H9 (cell line): ENCODE results near the gene GPLD1. TPM values are rescaled to one million over a fixed set of nuclear protein-coding genes. Genes with fewer than 3 reads are reported as not detected.

Source experiments
- DNase-seq: peaks from one replicate; pipeline ENCODE4 v3.0.0-alpha.2; 2017
- H2AFZ ChIP-seq: one replicate; pipeline ENCODE4 v1.6.1; 2013; ENCODE audit warnings: mild to moderate bottlenecking, low read length, control low read depth, moderate library complexity
- H2AK5ac ChIP-seq: 2 replicates; pipeline ENCODE4 v1.6.1; 2013; ENCODE audit warnings: low read length, control low read depth, mixed read lengths; ENCODE audit not compliant: insufficient read length
- H2BK120ac ChIP-seq: one replicate; pipeline ENCODE4 v1.6.1; 2013; ENCODE audit warnings: low read depth, mild to moderate bottlenecking, low read length, control low read depth, inconsistent platforms; ENCODE audit not compliant: poor library complexity, severe bottlenecking
- H2BK12ac ChIP-seq: 2 replicates; pipeline ENCODE4 v1.6.1; 2013; ENCODE audit warnings: low read length, control low read depth, mixed read lengths, low read depth; ENCODE audit not compliant: insufficient read length
- H2BK15ac ChIP-seq: 2 replicates; pipeline ENCODE4 v1.6.1; 2013; ENCODE audit warnings: low read depth, low read length, control low read depth
- H2BK20ac ChIP-seq: one replicate; pipeline ENCODE4 v1.6.1; 2013; ENCODE audit warnings: low read depth, mild to moderate bottlenecking, low read length, control low read depth, inconsistent platforms; ENCODE audit not compliant: poor library complexity, severe bottlenecking
- H2BK5ac ChIP-seq: 2 replicates; pipeline ENCODE4 v1.6.1; 2013; ENCODE audit warnings: low read length, control low read depth, mixed read lengths; ENCODE audit not compliant: insufficient read length
- H3K14ac ChIP-seq: 2 replicates; pipeline ENCODE4 v1.6.1; 2013; ENCODE audit warnings: low read length, control low read depth; ENCODE audit not compliant: insufficient read depth
- H3K18ac ChIP-seq: 2 replicates; pipeline ENCODE4 v1.6.1; 2013; ENCODE audit warnings: low read depth, mild to moderate bottlenecking, mixed read lengths, low read length, control low read depth; ENCODE audit not compliant: insufficient read length
- H3K23ac ChIP-seq: 2 replicates; pipeline ENCODE4 v1.6.1; 2013; ENCODE audit warnings: low read length, control low read depth, mixed read lengths, low read depth; ENCODE audit not compliant: insufficient read length
- H3K23me2 ChIP-seq: 2 replicates; pipeline ENCODE4 v1.6.1; 2013; ENCODE audit warnings: low read depth, mild to moderate bottlenecking, mixed read lengths, low read length, control low read depth; ENCODE audit not compliant: insufficient read length, poor library complexity, severe bottlenecking
- H3K27ac ChIP-seq: 2 replicates; pipeline ENCODE4 v1.5.1; 2013; ENCODE audit warnings: low read length, control low read depth, mixed read lengths, low read depth; ENCODE audit not compliant: insufficient read length
- H3K27me3 ChIP-seq: 2 replicates; pipeline ENCODE4 v1.6.1; 2013; ENCODE audit warnings: low read length, control low read depth, inconsistent platforms; ENCODE audit not compliant: insufficient read depth
- H3K4ac ChIP-seq: 2 replicates; pipeline ENCODE4 v1.6.1; 2013; ENCODE audit warnings: low read depth, mild to moderate bottlenecking, control low read depth, inconsistent platforms, low read length, moderate library complexity
- H3K4me1 ChIP-seq: 2 replicates; pipeline ENCODE4 v1.6.1; 2013; ENCODE audit warnings: low read length, control low read depth, inconsistent platforms; ENCODE audit not compliant: insufficient read depth
- H3K4me2 ChIP-seq: 2 replicates; pipeline ENCODE4 v1.6.1; 2013; ENCODE audit warnings: low read length, control low read depth, mixed read lengths; ENCODE audit not compliant: insufficient read length, insufficient read depth
- H3K56ac ChIP-seq: 2 replicates; pipeline ENCODE4 v1.6.1; 2013; ENCODE audit warnings: low read depth, mild to moderate bottlenecking, mixed read lengths, low read length, control low read depth; ENCODE audit not compliant: insufficient read length
- H3K79me1 ChIP-seq: 2 replicates; pipeline ENCODE4 v1.6.1; 2013; ENCODE audit warnings: low read depth, mild to moderate bottlenecking, moderate library complexity, low read length, control low read depth, inconsistent platforms; ENCODE audit not compliant: insufficient read depth, poor library complexity, severe bottlenecking
- H3K79me2 ChIP-seq: 2 replicates; pipeline ENCODE4 v1.6.1; 2013; ENCODE audit warnings: low read length, control low read depth, inconsistent platforms; ENCODE audit not compliant: insufficient read depth
- H3K9ac ChIP-seq: 2 replicates; pipeline ENCODE4 v1.6.1; 2013; ENCODE audit warnings: low read length, control low read depth, mixed read lengths; ENCODE audit not compliant: insufficient read length; ENCODE audit errors: extremely low read depth
- H3K9me3 ChIP-seq: one replicate; pipeline ENCODE4 v1.6.1; 2013; ENCODE audit warnings: low read depth, low read length, inconsistent platforms; ENCODE audit not compliant: control insufficient read depth
- H3T11ph ChIP-seq: one replicate; pipeline ENCODE4 v1.6.1; 2013; ENCODE audit warnings: mild to moderate bottlenecking, low read length, control low read depth, inconsistent platforms
- H4K20me1 ChIP-seq: one replicate; pipeline ENCODE4 v1.6.1; 2013; ENCODE audit not compliant: control insufficient read depth, insufficient read length, insufficient read depth
- H4K5ac ChIP-seq: 2 replicates; pipeline ENCODE4 v1.6.1; 2013; ENCODE audit warnings: low read depth, mild to moderate bottlenecking, mixed read lengths, low read length, control low read depth; ENCODE audit not compliant: insufficient read length
- H4K8ac ChIP-seq: replicated peaks from 2 replicates; pipeline ENCODE4 v1.6.1; 2013; ENCODE audit warnings: low read length, control low read depth, mixed read lengths, low read depth; ENCODE audit not compliant: insufficient read length
- H4K91ac ChIP-seq: 2 replicates; pipeline ENCODE4 v1.6.1; 2013; ENCODE audit warnings: low read depth, mild to moderate bottlenecking, moderate library complexity, mixed read lengths, low read length, control low read depth; ENCODE audit not compliant: insufficient read length
- H3K27ac Mint-ChIP-seq, 3 experiments: 2 replicates in 2 of 3; 3 replicates in 1 of 3; pipeline ENCODE4 v1.8.0; 2020 to 2021; ENCODE audit warnings: mixed read lengths in 3 of 3, mild to moderate bottlenecking in 1 of 3, moderate library complexity in 1 of 3
- H3K27me3 Mint-ChIP-seq: 2 replicates; pipeline ENCODE4 v1.8.0; 2021; ENCODE audit warnings: low read depth, mild to moderate bottlenecking, moderate library complexity, mixed read lengths
- H3K36me3 Mint-ChIP-seq, 3 experiments: 2 replicates in 2 of 3; 3 replicates in 1 of 3; pipeline ENCODE4 v1.8.0; 2020 to 2021; ENCODE audit warnings: low read depth in 3 of 3, mixed read lengths in 3 of 3; ENCODE audit not compliant: insufficient read depth in 1 of 3
- H3K4me1 Mint-ChIP-seq, 2 experiments: 2 replicates each; pipeline ENCODE4 v1.8.0; 2020; ENCODE audit warnings: mixed read lengths in 2 of 2
- H3K4me3 Mint-ChIP-seq, 2 experiments: 2 replicates in 1 of 2; 3 replicates in 1 of 2; pipeline ENCODE4 v1.8.0; 2020 to 2021; ENCODE audit warnings: mild to moderate bottlenecking in 2 of 2, mixed read lengths in 2 of 2, moderate library complexity in 1 of 2
- H3K9me3 Mint-ChIP-seq, 2 experiments: 2 replicates in 1 of 2; 3 replicates in 1 of 2; pipeline ENCODE4 v1.8.0; 2020; ENCODE audit warnings: mild to moderate bottlenecking in 2 of 2, mixed read lengths in 2 of 2, moderate library complexity in 1 of 2
- CTCF ChIP-seq: fragments of 200-600 bp; sonication (generic); conservative IDR thresholded peaks from 3 replicates; pipeline ENCODE4 v1.8.0; 2021; ENCODE audit warnings: antibody characterized with exemption, mild to moderate bottlenecking
- WGBS: extraction: QIAGEN DNeasy Blood & Tissue Kit; methylation state at CpG from one replicate; pipeline ENCODE4 v1.1.7; 2013; ENCODE audit warnings: missing lambda C conversion rate, low lambda C conversion rate, mixed read lengths; ENCODE audit not compliant: insufficient read length; ENCODE audit errors: extremely low coverage; 5-methylcytosine and 5-hydroxymethylcytosine counted together
- total RNA-seq: library from RNA; stranded (reverse); gene quantifications from 2 replicates; pipeline ENCODE4 v1.2.1, GENCODE V29; 2021

The GPLD1 gene
- total RNA-seq, 1 experiment from 2014 or later, result 8.0 TPM

DNA sequence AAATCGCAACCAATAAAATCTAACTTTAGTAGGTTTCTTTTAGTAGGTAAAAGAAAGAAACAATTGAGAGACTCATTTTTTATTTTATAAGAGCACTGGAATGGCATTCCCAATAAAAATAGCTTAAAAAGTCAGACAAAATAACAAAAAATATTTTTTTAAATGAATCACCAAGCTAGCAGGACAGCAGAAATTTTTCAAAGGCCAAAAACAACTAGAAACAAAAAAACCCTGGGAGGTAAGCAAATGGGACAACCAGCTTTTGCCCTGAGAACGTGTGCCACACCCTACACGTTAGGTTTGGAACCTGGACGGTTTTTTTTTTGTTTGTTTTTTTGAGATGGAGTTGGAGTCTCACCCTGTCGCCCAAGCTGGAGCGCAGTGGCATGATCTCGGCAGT lies 19.6 kb downstream of the GPLD1 start:
- no peaks in the 10 kb centered on the region for H3K79me1 ChIP-seq
- H3K27me3 Mint-ChIP-seq, result no peaks in the 10 kb centered on the region
- no peak overlapping the region for H4K8ac ChIP-seq
- no peaks in the 10 kb centered on the region for H3K9me3 Mint-ChIP-seq
- H2BK12ac ChIP-seq, result no peak overlapping the region
- no peaks in the 10 kb centered on the region for H4K20me1 ChIP-seq
- H2BK120ac ChIP-seq, result no peak overlapping the region
- no peaks in the 10 kb centered on the region for H3K9me3 ChIP-seq
- no peak overlapping the region for H2BK20ac ChIP-seq
- no peak overlapping the region for H2AFZ ChIP-seq
- no peaks in the 10 kb centered on the region for H3K27me3 ChIP-seq
- no peak overlapping the region for H4K91ac ChIP-seq
- no peak overlapping the region for H2BK5ac ChIP-seq
- H3K4me1 Mint-ChIP-seq, result no peaks in the 10 kb centered on the region
- no peak overlapping the region for H3K4me2 ChIP-seq
- no peaks in the 10 kb centered on the region for H3K4me1 ChIP-seq
- TF ChIP-seq CTCF, result no peak
- DNase-seq, result no peak
- H2AK5ac ChIP-seq, result no peak overlapping the region
- no peaks in the 10 kb centered on the region for H3K23me2 ChIP-seq
- no peak overlapping the region for H3K27ac Mint-ChIP-seq
- H3K27ac ChIP-seq, result no peak overlapping the region
- no peak overlapping the region for H3K4ac ChIP-seq
- H3K14ac ChIP-seq, result no peak overlapping the region
- no peaks in the 10 kb centered on the region for H3K79me2 ChIP-seq
- peaks cover 0 to 4% (median 0%) of the 10 kb centered on the region in 3 experiments; a peak in 1 of 7 replicates for H3K36me3 Mint-ChIP-seq
- H4K5ac ChIP-seq, result no peak overlapping the region
- no peak overlapping the region for H3K9ac ChIP-seq
- no peak overlapping the region for H3T11ph ChIP-seq
- H3K4me3 Mint-ChIP-seq, result no peak overlapping the region
- H3K56ac ChIP-seq, result no peak overlapping the region
- no peak overlapping the region for H3K23ac ChIP-seq
- H3K18ac ChIP-seq, result no peak overlapping the region
- WGBS, result no CpG with 5 or more reads among the region's 7 CpGs
- H2BK15ac ChIP-seq, result no peak overlapping the region
